ENCODE measurements around the gene ETV2.

ETV2 gene

GRCh38 chr19:35693835-35694599, 52.5 kb downstream of the ETV2 start (continued):
- TF ChIP-seq TRIM28 (IDR thresholded peaks at IDR 0.05; ENCODE audit: borderline replicate concordance, low read length) = no peak
- TF ChIP-seq ZNF157 (tag by site-specific recombination; IDR thresholded peaks at IDR 0.05) = peak; percentile 64; the same call in 1 of the 2 replicates
- peak; percentile 95 for TF ChIP-seq KLF8 (tag by site-specific recombination; IDR thresholded peaks at IDR 0.05)
- peak; percentile 82 for TF ChIP-seq ZNF473 (tag by site-specific recombination; IDR thresholded peaks at IDR 0.05)
- TF ChIP-seq ZSCAN30 (tag by site-specific recombination; IDR thresholded peaks at IDR 0.05) = peak; percentile 99
- TF ChIP-seq KLF7 (tag by site-specific recombination; IDR thresholded peaks at IDR 0.05; ENCODE audit: borderline replicate concordance) = peak; percentile 81
- TF ChIP-seq ZNF692 (tag by site-specific recombination; IDR thresholded peaks at IDR 0.05) = peak; percentile 83
- no peak for TF ChIP-seq PRDM10 (tag by site-specific recombination; IDR thresholded peaks at IDR 0.05)
- TF ChIP-seq ZBTB8A (tag by site-specific recombination; IDR thresholded peaks at IDR 0.05) = peak; percentile 66
- TF ChIP-seq ZNF658 (tag by site-specific recombination; IDR thresholded peaks at IDR 0.05) = no peak
- TF ChIP-seq KLF9 (tag by site-specific recombination; IDR thresholded peaks at IDR 0.05; ENCODE audit: low read depth) = peak; percentile 75
- TF ChIP-seq ZBTB7A (tag by site-specific recombination; IDR thresholded peaks at IDR 0.05; ENCODE audit: low read depth) = peak; percentile 56; the same call in 1 of the 2 replicates
- TF ChIP-seq ZXDB (tag by site-specific recombination; IDR thresholded peaks at IDR 0.05) = peak; percentile 67
- no peak for TF ChIP-seq ZNF214 (tag by site-specific recombination; IDR thresholded peaks at IDR 0.05; ENCODE audit: borderline replicate concordance)
- TF ChIP-seq ZNF664 (tag by site-specific recombination; IDR thresholded peaks at IDR 0.05) = no peak
- TF ChIP-seq ZNF514 (tag by site-specific recombination; IDR thresholded peaks at IDR 0.05) = peak; percentile 81; the same call in 1 of the 2 replicates
- no peak for TF ChIP-seq ZNF48 (tag by site-specific recombination; IDR thresholded peaks at IDR 0.05)
- no peak for TF ChIP-seq ZNF529 (tag by site-specific recombination; IDR thresholded peaks at IDR 0.05; ENCODE audit: insufficient replicate concordance)
- TF ChIP-seq ZNF362 (tag by site-specific recombination; IDR thresholded peaks at IDR 0.05) = no peak
- no peak; the same call in 1 of the 2 replicates for TF ChIP-seq ZNF10 (tag by site-specific recombination; IDR thresholded peaks at IDR 0.05)
- TF ChIP-seq FEZF1 (tag by site-specific recombination; IDR thresholded peaks at IDR 0.05) = no peak
- TF ChIP-seq ZNF670 (tag by site-specific recombination; IDR thresholded peaks at IDR 0.05; ENCODE audit: low read depth) = peak; percentile 76
- TF ChIP-seq PRDM6 (tag by site-specific recombination; IDR thresholded peaks at IDR 0.05) = no peak
- peak; percentile 56 for TF ChIP-seq REST (tag by site-specific recombination; IDR thresholded peaks at IDR 0.05)
- TF ChIP-seq ZNF398 (tag by site-specific recombination; IDR thresholded peaks at IDR 0.05) = peak; percentile 100
- no peak for TF ChIP-seq ZNF292 (tag by site-specific recombination; IDR thresholded peaks at IDR 0.05; ENCODE audit: borderline replicate concordance, low read depth)
